Panc1 (cell line): ENCODE measurements around the gene C19orf12. TPM values are rescaled to one million over a fixed set of nuclear protein-coding genes. Genes with fewer than 3 reads are reported as not detected.

ENCODE experiments used
- ATAC-seq: fragments of 200-7000 bp; cut with Tn5 transposase; 2 replicates; pipeline ENCODE4 v1.9.1; 2020; ENCODE audit warnings: mild to moderate bottlenecking, moderate library complexity
- BruUV-seq: library from RNA; stranded (reverse); fragments of 400-500 nt; replicated peaks from 2 replicates; lab custom pipeline; 2021; lab: Mats Ljungman, UMichigan
- CTCF ChIA-PET: fragments of 300-600 bp; sonication (Branson Sonifier 250); formaldehyde crosslinking; loops from one replicate; lab custom pipeline; 2022; ENCODE audit warnings: antibody characterized with exemption; lab: Charles Lee
- POLR2A ChIA-PET: fragments of 300-600 bp; sonication (Branson Sonifier 250); formaldehyde crosslinking; loops from one replicate; lab custom pipeline; 2022; ENCODE audit warnings: antibody characterized with exemption; lab: Charles Lee
- DNase-seq: peaks from one replicate; pipeline ENCODE4 v3.0.0-alpha.2; 2010; ENCODE audit warnings: low read depth, low spot score
- H3K27ac ChIP-seq: 2 replicates; pipeline ENCODE4 v1.5.1; 2011; ENCODE audit warnings: mild to moderate bottlenecking, low read length, inconsistent platforms
- H3K27me3 ChIP-seq: fragments of 200-500 bp; sonication (Bioruptor generic); 2 replicates; pipeline ENCODE4 v1.6.0; 2014; ENCODE audit warnings: low read length, inconsistent platforms; ENCODE audit not compliant: control insufficient read depth, insufficient read depth
- H3K36me3 ChIP-seq: fragments of 200-500 bp; sonication (Bioruptor generic); 2 replicates; pipeline ENCODE4 v1.5.1; 2014; ENCODE audit warnings: inconsistent platforms, mild to moderate bottlenecking, low read length, moderate library complexity; ENCODE audit not compliant: control insufficient read depth, insufficient read depth
- H3K4me1 ChIP-seq: 2 replicates; pipeline ENCODE4 v1.5.1; 2011; ENCODE audit warnings: inconsistent platforms, mild to moderate bottlenecking, low read length, moderate library complexity; ENCODE audit not compliant: control insufficient read depth, insufficient read depth
- H3K4me3 ChIP-seq, 2 experiments: 2 replicates each; pipeline ENCODE4 v1.5.1; 2011 to 2012; ENCODE audit warnings: low read depth in 2 of 2, low read length in 2 of 2, mild to moderate bottlenecking in 2 of 2, inconsistent platforms in 1 of 2, moderate library complexity in 1 of 2
- H3K9me3 ChIP-seq: fragments of 200-500 bp; sonication (Bioruptor generic); 2 replicates; pipeline ENCODE4 v1.5.1; 2014; ENCODE audit warnings: low read depth, mild to moderate bottlenecking, inconsistent platforms, low read length, moderate library complexity; ENCODE audit not compliant: control insufficient read depth, insufficient read depth
- CTCF ChIP-seq: fragments of 450-650 bp; IDR thresholded peaks from 2 replicates; pipeline ENCODE4 v1.5.1; 2017; ENCODE audit warnings: mild to moderate bottlenecking
- POLR2AphosphoS5 ChIP-seq: IDR thresholded peaks from 2 replicates; pipeline ENCODE4 v1.6.1; 2012; ENCODE audit warnings: mild to moderate bottlenecking, low read depth, low read length, moderate library complexity
- SIN3A ChIP-seq: IDR thresholded peaks from 2 replicates; pipeline ENCODE4 v1.6.1; 2012; ENCODE audit warnings: low read depth, mild to moderate bottlenecking, low read length, moderate library complexity, borderline replicate concordance; ENCODE audit not compliant: insufficient read depth
- TCF7L2 ChIP-seq: IDR thresholded peaks from 2 replicates; pipeline ENCODE4 v1.6.1; 2011; ENCODE audit warnings: mild to moderate bottlenecking, low read depth, low read length, inconsistent platforms
- in situ Hi-C: cut with HindIII; loops from 2 replicates; pipeline ENCODE4 v1.10.0; 2016; ENCODE audit warnings: low sequenced_read_pairs, low pct_unique_long_range_greater_than_20kb
- intact Hi-C: fragments of 100-400 bp; cut with micrococcal nuclease; formaldehyde crosslinking; loops from one replicate; pipeline ENCODE4 v1.10.0; 2022; ENCODE audit not compliant: unreplicated experiment
- total RNA-seq: library from RNA; stranded (reverse); gene quantifications from one replicate; pipeline ENCODE4 v1.2.1, GENCODE V29; 2021; ENCODE audit not compliant: unreplicated experiment
- TF ChIP-seq, protein P1 (sequence below), 2 experiments: IDR thresholded peaks; 2 replicates each; pipeline ENCODE4 v1.6.1; 2011 to 2012; ENCODE audit warnings: low read depth in 2 of 2, control low read depth in 1 of 2, low read length in 1 of 2, mild to moderate bottlenecking in 1 of 2, moderate library complexity in 1 of 2; ENCODE audit not compliant: insufficient read depth in 1 of 2

Gene C19orf12
- total RNA-seq, 1 experiment from 2014 or later = 43.4 TPM

- DNase-seq (no peak), ATAC-seq (no peak)
- no peaks in the 10 kb centered on the region for H3K4me1 ChIP-seq
- 0 out of 2 replicates have a peak, but pooled peaks cover 6% of the 10 kb centered on the region for H3K27me3 ChIP-seq
- BruUV-seq = no TSS peak
- no peaks in the 10 kb centered on the region for H3K36me3 ChIP-seq
- CTCF ChIA-PET = interaction anchor here (1.3 kb wide), 1 partner anchor 22 kb away, joined by 3 read pairs; no protein-coding TSS in a partner anchor
- H3K27ac ChIP-seq = no peak overlapping the region
- H3K4me3 ChIP-seq = no peak overlapping the region
- intact Hi-C loops = loop anchor here (10.0 kb wide), 1 partner anchor 917 kb away; no protein-coding TSS in a partner anchor
- TF ChIP-seq SIN3A (no peak), POLR2AphosphoS5 (no peak), CTCF (no peak), TCF7L2 (no peak)
- TF ChIP-seq, protein P1, sequence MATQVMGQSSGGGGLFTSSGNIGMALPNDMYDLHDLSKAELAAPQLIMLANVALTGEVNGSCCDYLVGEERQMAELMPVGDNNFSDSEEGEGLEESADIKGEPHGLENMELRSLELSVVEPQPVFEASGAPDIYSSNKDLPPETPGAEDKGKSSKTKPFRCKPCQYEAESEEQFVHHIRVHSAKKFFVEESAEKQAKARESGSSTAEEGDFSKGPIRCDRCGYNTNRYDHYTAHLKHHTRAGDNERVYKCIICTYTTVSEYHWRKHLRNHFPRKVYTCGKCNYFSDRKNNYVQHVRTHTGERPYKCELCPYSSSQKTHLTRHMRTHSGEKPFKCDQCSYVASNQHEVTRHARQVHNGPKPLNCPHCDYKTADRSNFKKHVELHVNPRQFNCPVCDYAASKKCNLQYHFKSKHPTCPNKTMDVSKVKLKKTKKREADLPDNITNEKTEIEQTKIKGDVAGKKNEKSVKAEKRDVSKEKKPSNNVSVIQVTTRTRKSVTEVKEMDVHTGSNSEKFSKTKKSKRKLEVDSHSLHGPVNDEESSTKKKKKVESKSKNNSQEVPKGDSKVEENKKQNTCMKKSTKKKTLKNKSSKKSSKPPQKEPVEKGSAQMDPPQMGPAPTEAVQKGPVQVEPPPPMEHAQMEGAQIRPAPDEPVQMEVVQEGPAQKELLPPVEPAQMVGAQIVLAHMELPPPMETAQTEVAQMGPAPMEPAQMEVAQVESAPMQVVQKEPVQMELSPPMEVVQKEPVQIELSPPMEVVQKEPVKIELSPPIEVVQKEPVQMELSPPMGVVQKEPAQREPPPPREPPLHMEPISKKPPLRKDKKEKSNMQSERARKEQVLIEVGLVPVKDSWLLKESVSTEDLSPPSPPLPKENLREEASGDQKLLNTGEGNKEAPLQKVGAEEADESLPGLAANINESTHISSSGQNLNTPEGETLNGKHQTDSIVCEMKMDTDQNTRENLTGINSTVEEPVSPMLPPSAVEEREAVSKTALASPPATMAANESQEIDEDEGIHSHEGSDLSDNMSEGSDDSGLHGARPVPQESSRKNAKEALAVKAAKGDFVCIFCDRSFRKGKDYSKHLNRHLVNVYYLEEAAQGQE (IDR thresholded peaks at IDR 0.05; ENCODE audit: insufficient read depth in 1 of 2, low read depth in 2 of 2, low read length in 1 of 2) = no peak
- POLR2A ChIA-PET = no interaction called here
- in situ Hi-C loops = no loop called here
- no peaks in the 10 kb centered on the region for H3K9me3 ChIP-seq
Measured at GRCh38 chr19:29737461-29738000, 22.5 kb upstream of the C19orf12 start.

- intact Hi-C loops = loop anchor here (10.0 kb wide), 1 partner anchor 919 kb away; no protein-coding TSS in a partner anchor
- Histone ChIP-seq H3K4me1 (no peaks in the 10 kb centered on the region), H3K27ac (no peak overlapping the region), H3K27me3 (0 out of 2 replicates have a peak, but pooled peaks cover 6% of the 10 kb centered on the region), H3K36me3 (no peaks in the 10 kb centered on the region), H3K9me3 (no peaks in the 10 kb centered on the region), H3K4me3 (no peak overlapping the region)
- no peak for TF ChIP-seq POLR2AphosphoS5
- TF ChIP-seq CTCF = no peak
- ChIA-PET POLR2A (no interaction called here), CTCF (no interaction called here)
- no peak for ATAC-seq
- no peak for DNase-seq
- in situ Hi-C loops = no loop called here
- no TSS peak for BruUV-seq
Measured at GRCh38 chr19:29735829-29736228, 20.8 kb upstream of the C19orf12 start.
